K562 (cell line): ENCODE results near the gene CCNO. TPM values are rescaled to one million over a fixed set of nuclear protein-coding genes. Genes with fewer than 3 reads are reported as not detected.

Experiments used
- ATAC-seq: fragments of 200-7000 bp; cut with Tn5 transposase; 3 replicates; pipeline ENCODE4 v1.9.1; 2020; ENCODE audit warnings: moderate library complexity
- BruUV-seq: library from RNA; stranded (reverse); fragments of 400-500 nt; replicated peaks from 2 replicates; lab custom pipeline; 2021; lab: Mats Ljungman, UMichigan
- CTCF ChIA-PET: fragments of 300-600 bp; formaldehyde crosslinking; extraction: SDS; loops from one replicate; lab custom pipeline; 2021; ENCODE audit warnings: low intra/inter-chr PET ratio; lab: Yijun Ruan, JAX
- POLR2A ChIA-PET: fragments of 300-600, 350-650 bp; sonication (Branson Sonifier 250); formaldehyde crosslinking; extraction: SDS; loops from one replicate; lab custom pipeline; 2021; ENCODE audit warnings: antibody characterized with exemption, inconsistent platforms; lab: Yijun Ruan, JAX
- DNase-seq, 4 experiments: peaks; one replicate each; pipeline versions ENCODE4 v3.0.0 to v3.0.0-alpha.2; 2011 to 2018; ENCODE audit warnings: low spot score in 3 of 4, mixed read lengths in 3 of 4; ENCODE audit errors: extremely low read depth in 1 of 4
- FAIRE-seq: peaks from 2 replicates; lab custom pipeline; 2011; peaks lifted over from hg19 to GRCh38; lab: Jason Lieb, UNC
- H2AFZ ChIP-seq: 2 replicates; pipeline ENCODE4 v1.6.0; 2011; ENCODE audit warnings: low read depth, low read length, control low read depth, inconsistent platforms
- H3K27ac ChIP-seq: fragments of 200-600 bp; 3 replicates; pipeline ENCODE4 v1.8.0; 2011; ENCODE audit warnings: low read depth, mild to moderate bottlenecking, control low read depth, inconsistent platforms, low read length, moderate library complexity, mixed read lengths; ENCODE audit errors: extremely low read depth
- H3K27me3 ChIP-seq, 2 experiments: fragments of 300-600 bp in 1 of 2; 2 replicates in 1 of 2; 3 replicates in 1 of 2; pipeline versions ENCODE4 v1.6.0 to v1.8.0; 2011; ENCODE audit warnings: inconsistent platforms in 2 of 2, low read length in 2 of 2, mild to moderate bottlenecking in 1 of 2, mixed read lengths in 1 of 2, moderate library complexity in 1 of 2; ENCODE audit not compliant: control insufficient read depth in 2 of 2, insufficient read depth in 2 of 2
- H3K36me3 ChIP-seq: fragments of 300-600 bp; 3 replicates; pipeline ENCODE4 v1.8.0; 2011; ENCODE audit warnings: mild to moderate bottlenecking, low read length, inconsistent platforms; ENCODE audit not compliant: control insufficient read depth, insufficient read depth
- H3K4me1 ChIP-seq, 2 experiments: fragments of 200-600 bp in 1 of 2; replicated peaks in 1 of 2; 2 replicates in 1 of 2; 3 replicates in 1 of 2; pipeline versions ENCODE4 v1.5.1 to v1.8.0; 2011; ENCODE audit warnings: inconsistent platforms in 2 of 2, low read length in 2 of 2, mild to moderate bottlenecking in 1 of 2, mixed read lengths in 1 of 2, moderate library complexity in 1 of 2; ENCODE audit not compliant: control insufficient read depth in 2 of 2, insufficient read depth in 2 of 2
- H3K4me2 ChIP-seq: 2 replicates; pipeline ENCODE4 v1.6.1; 2011; ENCODE audit warnings: low read length, control low read depth, inconsistent platforms, mixed read lengths; ENCODE audit not compliant: insufficient read depth
- H3K4me3 ChIP-seq: fragments of 200-600 bp; sonication (generic), shearing (Covaris generic); 2 replicates; pipeline ENCODE4 v1.5.1; 2016; ENCODE audit warnings: control low read depth, inconsistent platforms
- H3K79me2 ChIP-seq: fragments of 200-600 bp; 3 replicates; pipeline ENCODE4 v1.8.0; 2011; ENCODE audit warnings: low read length, inconsistent platforms; ENCODE audit not compliant: control insufficient read depth, insufficient read depth
- H3K9ac ChIP-seq, 2 experiments: 2 replicates each; pipeline versions ENCODE4 v1.6.0 to v1.6.1; 2011; ENCODE audit warnings: low read depth in 2 of 2, low read length in 2 of 2, control low read depth in 1 of 2, inconsistent platforms in 1 of 2, mild to moderate bottlenecking in 1 of 2, mixed read lengths in 1 of 2; ENCODE audit not compliant: insufficient read depth in 1 of 2
- H3K9me1 ChIP-seq: one replicate; pipeline ENCODE4 v1.6.0; 2011; ENCODE audit warnings: inconsistent platforms, mild to moderate bottlenecking, low read length, moderate library complexity; ENCODE audit not compliant: control insufficient read depth, insufficient read depth
- H3K9me3 ChIP-seq: replicated peaks from 2 replicates; pipeline ENCODE4 v1.5.1; 2011; ENCODE audit warnings: low read depth, low read length, inconsistent platforms; ENCODE audit not compliant: control insufficient read depth, insufficient read depth
- H4K20me1 ChIP-seq: replicated peaks from 2 replicates; pipeline ENCODE4 v1.6.1; 2011; ENCODE audit warnings: low read length, inconsistent platforms, mixed read lengths; ENCODE audit not compliant: control insufficient read depth, insufficient read depth
- BCL6 ChIP-seq: fragments of 250-450 bp; sonication (Bioruptor Pico); IDR thresholded peaks from 2 replicates; pipeline ENCODE4 v1.4.0; 2020
- CEBPB ChIP-seq: fragments of 450-650 bp; IDR thresholded peaks from 2 replicates; pipeline ENCODE4 v1.6.1; 2016; ENCODE audit warnings: missing genetic modification characterization, missing compliant biosample characterization
- CEBPG ChIP-seq, 3 experiments: fragments of 200-800 bp in 1 of 3; sonication (Bioruptor generic) in 1 of 3; sonication (generic) in 1 of 3; formaldehyde crosslinking in 1 of 3; IDR thresholded peaks in 2 of 3; conservative IDR thresholded peaks in 1 of 3; 2 replicates each; pipeline versions ENCODE4 v1.6.1 to v1.8.0; 2016 to 2022; ENCODE audit warnings: missing compliant biosample characterization in 2 of 3, missing genetic modification characterization in 2 of 3, mild to moderate bottlenecking in 1 of 3, missing genetic modification reagents in 1 of 3
- CSDE1 ChIP-seq, 2 experiments: fragments of 450-650 bp; IDR thresholded peaks; 2 replicates each; pipeline ENCODE4 v1.6.1; 2016; ENCODE audit warnings: mild to moderate bottlenecking in 1 of 2
- MBD2 ChIP-seq: sonication (generic); IDR thresholded peaks from 2 replicates; pipeline ENCODE4 v1.6.1; 2016; ENCODE audit warnings: low read depth, borderline replicate concordance
- NFE2 ChIP-seq: IDR thresholded peaks from 2 replicates; pipeline ENCODE4 v1.6.1; 2014; ENCODE audit warnings: antibody characterized with exemption, low read depth
- PHF21A ChIP-seq: fragments of 450-650 bp; IDR thresholded peaks from 2 replicates; pipeline ENCODE4 v1.6.1; 2017; ENCODE audit warnings: low read depth, borderline replicate concordance
- XRCC4 ChIP-seq: IDR thresholded peaks from one replicate; pipeline ENCODE4 v1.6.1; 2011; ENCODE audit not compliant: insufficient read depth, insufficient read length; ENCODE audit errors: extremely low read depth
- ZFP36 ChIP-seq: fragments of 150-350 bp; IDR thresholded peaks from 2 replicates; pipeline ENCODE4 v1.6.1; 2018; ENCODE audit warnings: low read length, low read depth; ENCODE audit not compliant: partially characterized antibody
- ZNF764 ChIP-seq: fragments of 250-450 bp; sonication (Bioruptor Pico); IDR thresholded peaks from 2 replicates; pipeline ENCODE4 v1.4.0; 2020; ENCODE audit warnings: low read depth, mild to moderate bottlenecking, moderate library complexity
- WGBS: fragments of 100-300 bp; shearing (Covaris generic); methylation state at CpG from one replicate; pipeline ENCODE4 v1.1.6; 2016; ENCODE audit warnings: low coverage, mixed read lengths; ENCODE audit not compliant: insufficient coverage; ENCODE audit errors: missing lambda C conversion rate; 5-methylcytosine and 5-hydroxymethylcytosine counted together
- in situ Hi-C: fragments of 300-500 bp; cut with MboI; formaldehyde crosslinking; loops from 4 replicates; pipeline ENCODE4 v1.15.0; 2018; ENCODE audit warnings: inconsistent platforms, mixed read lengths
- intact Hi-C: fragments of 100-400 bp; cut with micrococcal nuclease; formaldehyde crosslinking; loops from 2 replicates; pipeline ENCODE4 v1.14.2; 2022
- polyA plus RNA-seq, 8 experiments: library from polyadenylated mRNA; depleted of rRNA in 4 of 8; stranded (reverse) in 5 of 8; unstranded in 3 of 8; fragments of >200 nt; fragmentation: Nextera tagmentation in 2 of 8; fragmentation: Illumina TruSeq in 1 of 8; extraction: Ambion mirVana in 2 of 8; extraction: Trizol in 1 of 8; gene quantifications; 2 replicates each; pipeline versions ENCODE4 v1.2.1 to v1.2.3, GENCODE V29; 2011 to 2014; ENCODE audit warnings: inconsistent platforms in 1 of 8, missing spikeins in 1 of 8
- total RNA-seq, 7 experiments: library from RNA; depleted of rRNA in 6 of 7; stranded (reverse); fragments of >200 nt in 6 of 7; fragmentation: Illumina TruSeq in 2 of 7; extraction: Trizol in 2 of 7; gene quantifications; 2 replicates each; pipeline versions ENCODE4 v1.2.1 to v1.2.3, GENCODE V29; 2011 to 2021; ENCODE audit warnings: low replicate concordance in 1 of 7
- TF ChIP-seq, protein P1 (sequence below): fragments of 250-450 bp; sonication (Bioruptor Pico); IDR thresholded peaks from 2 replicates; pipeline ENCODE4 v1.8.0; 2022; ENCODE audit warnings: moderate library complexity, mild to moderate bottlenecking, inconsistent platforms
- TF ChIP-seq, protein P2 (sequence below): sonication (generic); formaldehyde crosslinking; IDR thresholded peaks from 2 replicates; pipeline ENCODE4 v1.9.0; 2022; ENCODE audit warnings: mild to moderate bottlenecking, missing genetic modification reagents

Gene CCNO
- total and polyA plus RNA-seq, 9 of the 15 experiments (the other 6 are each of a cell fraction or from before 2014, with no cell fraction given), result 0.08 to 3.1 (median 0.29) TPM

DNA sequence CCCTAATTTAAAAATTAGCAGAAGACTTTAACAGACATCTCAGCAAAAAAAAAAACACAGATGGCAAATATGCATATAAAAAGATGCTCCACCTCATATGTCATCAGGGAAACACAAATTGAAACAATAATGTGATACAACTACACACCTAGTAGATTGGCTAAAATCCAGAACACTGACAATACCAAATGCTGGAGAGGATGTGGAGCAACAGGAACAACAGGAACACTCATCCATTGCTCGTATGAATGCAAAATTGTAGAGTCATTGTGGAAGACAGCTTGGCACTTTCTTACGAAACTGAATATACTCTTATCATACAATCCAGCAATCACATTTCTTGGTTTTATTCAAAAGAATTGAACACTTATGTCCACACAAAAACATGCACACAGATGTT lies 28.4 kb downstream of the CCNO start:
- intact Hi-C loops, result no loop called here
- DNase-seq, result no peak
- no peaks in the 10 kb centered on the region for H3K79me2 ChIP-seq
- in situ Hi-C loops, result no loop called here
- CTCF ChIA-PET, result no interaction called here
- H3K9me3 ChIP-seq, result no peaks in the 10 kb centered on the region; the same call in 1 of the 2 replicates
- no peaks in the 10 kb centered on the region for H3K36me3 ChIP-seq
- no peak overlapping the region for H3K27ac ChIP-seq
- 8% methylated on average over 2 of the region's 2 CpGs for WGBS
- no peaks in the 10 kb centered on the region for H3K4me1 ChIP-seq
- no peaks in the 10 kb centered on the region for H4K20me1 ChIP-seq
- no peak overlapping the region for H2AFZ ChIP-seq
- H3K9ac ChIP-seq, result no peak overlapping the region
- no peak overlapping the region for H3K4me3 ChIP-seq
- H3K4me2 ChIP-seq, result no peak overlapping the region
- no peak for ATAC-seq
- 0 out of 2 replicates have a peak, but pooled peaks have one; percentile 12 for TF ChIP-seq NFE2
- TF ChIP-seq ZFP36, result peak; percentile 18
- no peak for TF ChIP-seq MBD2
- POLR2A ChIA-PET, result no interaction called here
- H3K27me3 ChIP-seq, result peaks cover 8 to 11% of the 10 kb centered on the region in 2 experiments
- no TSS peak for BruUV-seq
- no peaks in the 10 kb centered on the region for H3K9me1 ChIP-seq
- peak; percentile 60 for FAIRE-seq

DNA sequence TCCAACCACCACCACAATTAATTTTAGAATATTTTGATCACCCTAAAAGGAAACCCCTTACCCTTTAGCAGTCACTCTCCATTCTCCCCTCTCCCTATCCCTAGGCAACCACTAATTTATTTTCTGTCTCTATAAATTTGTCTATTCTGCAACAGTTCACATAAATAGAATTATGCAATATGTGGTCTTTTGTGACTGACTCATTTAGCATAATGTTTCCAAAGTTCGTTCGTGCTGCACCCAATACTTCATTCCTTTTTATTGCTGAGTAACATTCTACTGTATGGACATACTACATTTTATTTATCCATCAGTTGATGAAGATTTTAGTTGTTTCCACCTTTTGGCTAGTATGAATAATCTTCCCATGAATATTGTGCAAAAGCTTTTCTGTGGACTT lies 42.2 kb downstream of the CCNO start:
- ATAC-seq (no peak), FAIRE-seq (no peak), DNase-seq (no peak)
- in situ Hi-C loops, result no loop called here
- H3K9ac ChIP-seq, result no peak overlapping the region
- H2AFZ ChIP-seq, result no peak overlapping the region
- CTCF ChIA-PET, result no interaction called here
- intact Hi-C loops, result no loop called here
- TF ChIP-seq XRCC4 (no peak), BCL6 (no peak), CSDE1 (IDR thresholded peaks at IDR 0.05) (no peak), CEBPB (tag) (peak; percentile 57), CEBPG (CRISPR knock-in tag; IDR thresholded peaks at IDR 0.05) (no peak), CEBPG (tag; conservative IDR thresholded peaks at IDR 0.05 in 1 of 2, IDR thresholded peaks at IDR 0.05 in 1 of 2) (0 out of 4 replicates have a peak, but pooled peaks of 1 of the 2 experiments have one; percentile 24), PHF21A (no peak), ZNF764 (CRISPR knock-in tag) (no peak)
- TF ChIP-seq, protein P1, sequence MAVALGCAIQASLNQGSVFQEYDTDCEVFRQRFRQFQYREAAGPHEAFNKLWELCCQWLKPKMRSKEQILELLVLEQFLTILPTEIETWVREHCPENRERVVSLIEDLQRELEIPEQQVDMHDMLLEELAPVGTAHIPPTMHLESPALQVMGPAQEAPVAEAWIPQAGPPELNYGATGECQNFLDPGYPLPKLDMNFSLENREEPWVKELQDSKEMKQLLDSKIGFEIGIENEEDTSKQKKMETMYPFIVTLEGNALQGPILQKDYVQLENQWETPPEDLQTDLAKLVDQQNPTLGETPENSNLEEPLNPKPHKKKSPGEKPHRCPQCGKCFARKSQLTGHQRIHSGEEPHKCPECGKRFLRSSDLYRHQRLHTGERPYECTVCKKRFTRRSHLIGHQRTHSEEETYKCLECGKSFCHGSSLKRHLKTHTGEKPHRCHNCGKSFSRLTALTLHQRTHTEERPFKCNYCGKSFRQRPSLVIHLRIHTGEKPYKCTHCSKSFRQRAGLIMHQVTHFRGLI, result no peak
- TF ChIP-seq, protein P2, sequence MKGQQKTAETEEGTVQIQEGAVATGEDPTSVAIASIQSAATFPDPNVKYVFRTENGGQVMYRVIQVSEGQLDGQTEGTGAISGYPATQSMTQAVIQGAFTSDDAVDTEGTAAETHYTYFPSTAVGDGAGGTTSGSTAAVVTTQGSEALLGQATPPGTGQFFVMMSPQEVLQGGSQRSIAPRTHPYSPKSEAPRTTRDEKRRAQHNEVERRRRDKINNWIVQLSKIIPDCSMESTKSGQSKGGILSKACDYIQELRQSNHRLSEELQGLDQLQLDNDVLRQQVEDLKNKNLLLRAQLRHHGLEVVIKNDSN (CRISPR knock-in tag), result no peak
- WGBS, result 0% methylated on average over 2 of the region's 2 CpGs
- H3K4me1 ChIP-seq, result no peaks in the 10 kb centered on the region; a peak in 1 of 5 replicates
- H3K27ac ChIP-seq, result no peak overlapping the region
- no peaks in the 10 kb centered on the region for H3K9me3 ChIP-seq
- H3K4me3 ChIP-seq, result no peak overlapping the region
- H3K4me2 ChIP-seq, result no peak overlapping the region
- no peaks in the 10 kb centered on the region for H4K20me1 ChIP-seq
- POLR2A ChIA-PET, result no interaction called here
- H3K9me1 ChIP-seq, result no peaks in the 10 kb centered on the region
- BruUV-seq, result no TSS peak
- peaks cover 6 to 26% of the 10 kb centered on the region in 2 experiments; a peak in 2 of 5 replicates for H3K27me3 ChIP-seq
- H3K79me2 ChIP-seq, result no peaks in the 10 kb centered on the region
- no peaks in the 10 kb centered on the region for H3K36me3 ChIP-seq
